Stimulated activated CD4-positive, alpha-beta T cell treated with anti-CD3 and anti-CD28 coated beads, Interleukin-15, amount 100 ng/mL, for 24 hours (primary cell): ENCODE data around the gene C1QTNF5.

Source experiments
- DNase-seq: peaks from one replicate; pipeline ENCODE4 v3.0.0-alpha.2; 2020

Gene C1QTNF5

DNA sequence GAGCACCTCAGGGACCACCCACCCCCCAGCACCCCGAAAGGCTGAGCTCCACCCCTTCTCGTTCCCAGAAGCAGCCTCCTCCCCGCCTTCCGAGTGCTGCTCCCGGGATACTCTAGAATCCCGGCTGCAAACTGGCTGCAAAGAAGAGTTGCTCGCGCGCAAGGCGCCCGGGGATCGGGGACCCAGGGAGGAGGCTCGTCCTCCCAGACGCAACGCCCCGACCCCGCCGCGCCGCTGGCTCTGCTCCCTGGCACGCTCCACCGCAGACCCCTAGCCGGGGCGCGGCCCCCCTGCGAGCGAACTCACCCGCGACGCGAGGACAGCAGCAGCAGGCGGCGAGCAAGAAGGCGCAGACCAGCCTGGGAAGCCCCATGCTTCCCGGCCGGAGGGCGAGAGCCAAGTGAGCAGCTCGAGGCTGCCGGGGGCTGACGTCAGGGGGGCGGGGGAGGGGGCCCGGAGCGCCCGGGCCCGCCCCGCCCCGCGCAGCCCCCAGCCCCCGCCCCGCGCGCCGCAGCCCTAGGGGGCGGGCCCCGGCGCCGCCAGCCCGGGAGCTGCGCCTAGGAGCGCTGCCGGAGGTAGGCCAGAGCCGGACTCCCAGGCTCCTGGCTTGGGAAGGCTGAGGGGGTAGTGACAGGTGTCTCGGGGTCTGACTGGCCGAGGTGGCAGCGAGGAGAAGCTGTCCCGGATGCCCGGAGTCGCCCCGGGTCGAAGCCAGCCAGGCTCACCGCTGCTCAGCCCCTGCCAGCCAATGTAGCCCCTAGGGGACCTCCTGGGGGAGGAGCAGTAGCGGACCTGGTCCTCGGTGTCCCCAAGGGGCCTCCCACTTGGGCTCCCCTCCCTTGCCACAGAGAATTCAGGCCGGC, 23.7 kb downstream of the C1QTNF5 start, which contains the start of gene MCAM:
MCAM (minus strand) TSS at position 402 of the 863 bp plus-strand sequence; CDS start at position 373, 29 bp downstream.
- no peak for DNase-seq

DNA sequence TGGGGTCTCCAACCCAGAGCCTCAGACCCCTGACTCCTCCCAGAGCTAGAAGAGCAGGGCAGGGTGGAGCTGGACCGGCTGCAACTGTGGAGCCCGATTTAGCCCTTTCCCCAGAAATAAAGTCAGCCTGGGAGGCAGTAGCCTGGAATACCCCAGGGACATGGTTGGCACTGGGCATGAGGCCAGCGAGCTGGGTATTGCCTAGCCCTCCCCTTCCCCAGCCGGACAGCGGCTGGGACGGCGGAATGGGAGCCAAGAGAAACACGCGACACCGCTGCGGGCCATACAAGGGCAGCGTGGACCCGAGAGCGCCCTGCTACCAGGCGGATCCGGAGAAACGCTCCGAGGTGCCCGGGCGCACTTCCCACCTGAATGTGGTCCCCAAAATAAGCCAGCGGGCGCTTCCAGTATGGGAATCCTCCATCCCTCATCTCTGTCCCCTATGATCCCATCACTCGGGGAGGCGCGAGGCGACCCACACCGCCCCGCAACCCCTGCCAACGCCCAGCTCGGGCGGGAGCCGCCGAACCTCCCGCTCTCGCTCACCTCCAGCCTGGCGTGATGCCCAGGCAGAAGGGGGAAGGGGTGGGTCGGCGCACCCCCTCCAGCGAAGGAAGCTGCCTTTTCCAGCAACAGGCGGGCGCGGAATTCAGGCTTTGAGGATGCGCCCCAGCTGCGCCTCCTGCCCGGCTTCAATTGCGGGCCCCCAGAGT, 24.5 kb downstream of the C1QTNF5 start:
- DNase-seq, result no peak

DNA sequence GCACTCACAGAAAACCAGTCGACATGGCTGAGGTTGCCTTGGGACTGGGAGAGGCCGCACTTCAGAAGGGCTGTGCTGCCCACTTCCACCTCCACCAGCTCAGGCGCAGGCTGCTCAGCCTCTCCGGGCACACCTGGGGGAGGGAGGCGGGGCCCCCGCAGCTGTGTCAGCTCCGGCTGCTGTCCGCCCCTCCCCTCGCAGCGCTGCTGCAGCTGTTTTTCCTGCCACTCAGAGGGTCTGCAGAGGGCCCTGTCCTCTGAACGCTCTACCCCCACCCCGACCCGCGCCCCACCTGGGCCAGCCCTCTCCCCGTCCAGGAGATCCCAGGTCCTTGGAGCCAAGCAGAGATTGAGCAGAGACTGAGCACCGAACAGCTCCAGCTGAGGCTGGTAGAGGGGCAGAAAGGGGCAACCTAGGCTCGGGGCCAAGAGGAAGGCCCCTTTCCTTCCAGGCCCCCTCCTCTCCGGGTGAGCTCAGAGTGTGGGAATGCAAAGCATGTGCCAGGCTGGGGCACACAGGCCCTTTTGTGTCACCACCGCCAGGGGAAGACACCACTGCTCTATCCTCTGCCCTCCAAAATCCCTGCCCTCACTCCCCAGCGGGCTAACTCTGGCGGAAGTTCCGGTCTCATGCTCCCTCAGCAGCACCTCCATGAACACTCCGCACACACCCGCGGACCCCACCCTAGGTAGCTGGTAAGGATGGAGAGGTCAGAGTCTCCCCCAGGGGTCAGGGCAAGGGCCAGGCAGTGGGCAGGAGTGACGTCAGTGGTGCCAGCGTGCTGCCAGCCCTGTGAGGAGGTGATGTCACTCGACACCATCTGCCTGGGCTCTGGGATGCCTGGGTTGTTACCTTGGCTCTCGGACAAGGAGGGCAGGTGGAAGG, 25.3 kb downstream of the C1QTNF5 start:
- peak; percentile 67 for DNase-seq

DNA sequence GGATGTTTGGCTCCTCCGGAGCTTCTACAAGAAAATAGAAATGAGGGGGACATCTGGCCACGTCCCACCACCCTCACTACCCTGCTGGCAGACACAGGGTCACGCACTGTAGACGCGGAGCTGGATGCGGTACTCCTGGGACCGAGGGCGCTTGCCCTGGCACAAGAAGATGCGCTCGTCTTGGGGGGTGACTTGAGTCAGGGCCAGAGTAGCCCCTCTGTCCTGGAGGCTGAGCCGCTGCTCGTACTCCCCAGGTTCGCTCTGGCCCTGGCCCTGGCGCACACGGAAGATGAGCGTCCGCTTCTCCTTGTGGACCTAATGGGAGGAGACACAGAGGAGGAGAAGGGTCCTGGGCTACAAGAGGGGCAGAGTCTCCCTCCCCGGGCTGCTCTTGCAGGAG, 26.0 kb downstream of the C1QTNF5 start:
- DNase-seq, result no peak

DNA sequence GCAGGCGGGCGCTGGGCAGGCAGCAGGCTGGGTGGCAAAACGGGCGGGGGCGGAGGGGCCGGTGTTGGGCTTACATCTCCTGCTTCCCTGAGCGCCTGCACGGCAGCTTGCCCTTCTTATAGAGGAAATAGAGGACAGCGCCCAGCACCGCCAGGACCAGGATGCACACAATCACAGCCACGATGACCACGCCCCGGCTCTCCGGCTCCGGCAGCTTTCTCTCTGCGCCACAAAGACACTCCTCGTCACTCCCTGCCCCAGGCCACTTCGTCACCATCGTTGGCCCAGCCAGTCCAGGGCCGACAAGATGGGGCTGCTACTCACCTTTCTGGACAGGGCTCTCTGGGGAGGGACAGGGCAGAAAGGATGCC, 30.0 kb downstream of the C1QTNF5 start:
- no peak for DNase-seq

DNA sequence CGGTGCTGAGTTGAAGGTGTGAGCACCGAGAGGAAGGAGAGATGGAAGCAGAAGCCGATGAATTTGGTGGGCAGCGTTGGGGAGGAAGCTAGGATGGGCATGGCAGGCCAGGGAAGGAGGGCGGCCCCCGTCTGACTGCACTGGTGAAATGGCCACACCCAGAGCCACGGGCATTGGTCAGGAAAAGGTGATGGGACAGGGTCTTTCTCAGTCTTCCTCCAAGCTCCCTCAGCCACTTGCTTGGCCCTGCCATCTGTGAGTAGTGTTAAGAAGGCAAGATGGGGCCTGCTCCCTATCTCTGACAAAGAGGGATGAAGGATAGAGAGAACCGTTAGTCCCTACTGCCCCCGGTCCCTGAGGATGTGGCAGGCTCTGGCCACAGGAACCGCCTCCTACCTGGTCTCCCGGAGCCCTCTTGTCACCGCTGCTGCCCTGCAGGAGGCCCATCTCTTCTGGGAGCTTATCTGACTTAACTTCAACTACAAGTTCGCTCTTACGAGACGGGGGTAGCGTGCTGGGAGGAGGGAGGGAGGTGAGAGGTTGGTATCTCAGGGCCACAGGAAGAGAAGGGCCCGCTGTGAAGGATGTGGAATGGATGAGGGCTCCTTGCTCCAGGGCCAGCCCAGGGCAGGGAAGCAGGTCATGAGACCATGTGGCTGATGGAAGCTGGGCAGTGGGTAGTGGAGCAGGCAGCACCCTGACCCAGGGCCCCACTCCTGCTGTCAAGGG, 30.6 kb downstream of the C1QTNF5 start:
- no peak for DNase-seq

DNA sequence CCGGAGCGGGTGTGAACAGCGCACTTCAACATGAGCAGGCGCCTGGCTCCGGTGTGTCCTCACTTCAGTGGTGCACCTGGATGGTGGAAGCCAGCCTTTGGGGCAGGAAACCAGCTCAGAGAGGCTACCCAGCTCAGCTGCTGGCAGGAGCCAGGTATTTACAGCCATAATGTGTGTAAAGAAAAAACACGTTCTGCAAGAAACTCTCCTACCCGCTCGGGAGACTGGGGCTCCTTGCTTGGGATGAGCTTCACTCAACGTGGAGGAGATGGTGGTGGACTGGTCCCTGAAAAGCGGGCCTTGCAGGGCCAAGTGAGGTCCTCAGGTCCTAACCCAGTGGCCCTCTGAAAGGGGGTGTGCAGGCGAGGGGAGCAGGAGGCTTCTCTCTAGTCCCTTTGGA, 31.3 kb downstream of the C1QTNF5 start:
- no peak for DNase-seq

DNA sequence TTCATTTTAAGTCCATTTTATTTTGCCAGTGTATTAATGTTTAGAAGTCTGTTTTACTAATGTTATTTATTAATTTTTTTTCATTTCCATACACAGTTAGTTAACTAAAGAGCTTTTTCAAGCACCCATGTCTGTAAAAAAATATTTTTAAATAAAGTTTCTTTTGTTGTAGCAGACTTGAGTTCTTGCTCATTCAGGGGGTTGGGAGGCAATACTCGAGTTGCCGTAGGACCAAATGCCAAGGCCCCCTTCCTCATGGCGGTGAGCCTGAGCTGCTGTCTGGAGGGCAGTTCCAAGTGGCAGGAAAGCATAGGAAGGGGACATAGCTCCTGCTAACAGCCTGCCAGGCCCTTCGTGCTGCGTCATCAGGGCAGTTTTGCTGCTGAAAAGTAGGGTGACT, 32.7 kb downstream of the C1QTNF5 start:
- no peak for DNase-seq

DNA sequence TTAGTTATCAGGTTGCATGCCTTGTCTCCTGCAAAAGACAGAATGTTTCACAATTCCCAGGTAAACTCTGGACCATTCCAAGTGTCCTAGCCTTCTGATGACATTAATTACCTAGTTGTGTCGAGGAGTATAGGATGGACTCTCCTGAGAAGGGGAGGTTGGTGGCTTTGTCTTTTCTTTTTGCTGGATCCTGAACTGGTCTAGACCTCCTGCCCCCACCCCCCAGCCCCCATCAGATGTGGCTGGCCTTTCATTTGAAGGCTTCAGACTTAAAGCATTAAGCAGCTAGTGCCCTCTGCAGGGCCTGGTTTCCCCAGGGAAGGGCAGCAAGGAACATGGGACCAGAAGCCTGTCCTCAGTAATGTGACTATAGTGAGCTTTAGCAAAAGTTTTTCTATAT, 33.5 kb downstream of the C1QTNF5 start:
- no peak for DNase-seq

DNA sequence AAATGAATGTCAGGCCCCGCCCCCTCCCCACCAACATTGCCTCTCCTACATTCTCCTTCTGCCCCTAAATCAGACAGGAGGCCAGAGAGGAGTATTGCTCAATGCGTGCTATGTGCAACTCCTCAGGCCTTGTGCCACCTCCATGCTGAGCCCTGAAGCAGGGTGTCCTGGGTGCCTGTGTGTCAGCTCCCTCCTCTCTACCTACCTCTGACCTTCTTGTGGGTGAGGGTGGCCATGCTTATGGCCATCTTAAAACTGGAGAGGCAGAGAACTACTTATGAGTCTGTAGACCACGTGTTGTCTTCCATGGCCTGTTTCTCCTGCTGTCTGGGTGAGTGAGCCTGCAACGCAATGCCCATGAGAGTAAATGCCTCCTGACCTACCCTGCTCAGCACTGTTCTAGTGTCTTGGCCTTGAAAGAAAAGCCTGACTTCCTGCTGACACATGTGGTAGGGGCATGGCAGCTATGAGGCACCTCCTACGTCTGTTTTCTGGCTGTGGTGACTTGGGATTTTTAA, 34.3 kb downstream of the C1QTNF5 start:
- peak; percentile 42 for DNase-seq

DNA sequence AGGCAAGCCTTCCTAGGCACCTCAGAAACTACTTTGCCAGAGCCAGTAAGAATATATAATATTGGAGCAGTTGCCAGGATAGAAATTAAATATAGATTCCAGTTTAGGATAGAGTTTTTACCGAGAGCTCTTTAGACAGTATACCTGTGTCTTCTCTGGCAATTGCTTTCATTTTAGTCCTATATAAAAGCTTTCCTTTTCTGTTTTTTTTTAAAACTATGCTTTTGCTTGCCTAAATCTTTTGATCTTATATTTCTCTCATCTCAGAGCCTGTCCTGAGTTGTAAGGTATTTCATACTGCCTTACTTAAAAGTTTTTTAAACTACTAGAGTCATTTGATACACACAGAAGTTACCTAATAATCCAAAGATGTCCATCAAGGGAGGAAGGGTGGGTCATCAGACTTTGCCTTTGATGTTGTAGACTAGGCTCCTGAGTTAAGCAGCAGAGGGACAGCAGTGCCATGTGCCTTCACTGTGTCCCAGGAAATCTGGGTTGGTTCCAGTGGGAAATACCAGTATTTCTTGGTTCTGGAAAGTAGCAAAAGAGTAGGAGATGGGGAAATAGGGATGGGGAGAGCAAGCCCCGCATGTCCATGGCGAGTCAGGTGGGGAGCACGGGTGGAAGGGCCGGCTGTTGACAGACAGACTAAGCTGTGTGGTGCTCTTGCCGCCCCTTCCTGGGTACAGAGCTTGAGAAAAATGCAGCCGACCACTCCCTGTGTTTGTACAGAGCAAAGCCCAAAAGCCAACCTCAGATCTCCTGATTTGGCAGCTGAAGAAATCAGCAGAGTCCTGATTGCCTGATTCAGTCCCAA, 34.9 kb downstream of the C1QTNF5 start:
- no peak for DNase-seq

DNA sequence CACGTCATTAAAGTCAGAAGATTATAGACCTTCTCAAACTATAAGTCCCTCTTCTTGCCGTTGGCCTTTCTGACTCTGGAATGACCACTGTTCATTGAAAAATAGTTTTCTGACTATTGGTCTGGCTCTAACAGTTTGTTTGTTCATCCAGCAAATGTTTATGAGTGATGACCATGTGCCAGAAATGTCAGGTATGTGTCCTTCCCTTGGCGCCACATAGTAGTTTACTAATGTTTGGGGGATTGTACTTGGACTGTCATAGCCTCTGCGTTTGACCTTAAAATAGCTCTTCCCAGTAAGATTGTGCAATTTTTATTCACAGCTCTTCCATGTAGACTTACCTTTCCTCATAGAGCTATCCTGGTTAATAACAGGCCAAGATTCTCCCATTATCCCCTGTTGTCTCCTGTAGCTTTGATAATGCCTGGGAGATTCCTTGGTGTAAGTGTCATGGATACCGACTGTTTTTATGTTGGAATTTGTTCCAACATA, 37.4 kb downstream of the C1QTNF5 start:
- DNase-seq, result no peak

DNA sequence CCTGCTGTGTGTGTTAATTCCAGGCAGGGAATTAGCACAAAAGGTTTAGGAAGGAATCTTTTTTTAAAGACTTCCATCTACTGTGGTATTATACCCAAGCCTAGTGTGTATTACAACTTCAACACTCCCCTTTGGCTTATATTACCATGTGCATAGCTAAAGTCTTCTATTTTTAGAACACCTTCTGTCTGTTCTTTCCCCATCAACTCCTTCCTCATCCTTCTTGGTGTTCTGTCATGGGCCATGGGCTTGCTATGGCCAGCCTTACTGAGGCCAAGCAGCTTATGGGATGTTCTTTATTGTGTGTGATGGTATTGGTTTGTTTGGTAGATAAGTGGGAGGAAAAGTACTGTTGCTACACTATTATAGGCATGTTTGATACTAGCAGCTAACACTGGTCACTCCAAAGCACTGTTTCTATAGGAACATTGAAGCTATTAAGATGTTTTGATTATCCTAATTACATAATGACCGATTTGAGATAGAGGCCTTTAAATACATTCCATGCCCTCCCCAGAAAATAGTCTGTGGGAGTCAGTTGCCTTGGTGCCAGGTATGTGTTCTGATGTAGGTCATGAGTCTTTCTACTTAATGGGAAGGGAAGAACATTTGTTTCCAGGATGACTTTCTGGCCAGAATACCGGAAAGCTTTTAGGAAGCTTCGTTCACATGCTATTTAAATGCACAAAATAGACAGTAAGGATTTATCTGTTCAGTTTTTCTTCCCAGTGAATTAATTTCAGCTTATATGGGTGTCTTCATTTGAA, 40.3 kb downstream of the C1QTNF5 start:
- DNase-seq, result no peak

DNA sequence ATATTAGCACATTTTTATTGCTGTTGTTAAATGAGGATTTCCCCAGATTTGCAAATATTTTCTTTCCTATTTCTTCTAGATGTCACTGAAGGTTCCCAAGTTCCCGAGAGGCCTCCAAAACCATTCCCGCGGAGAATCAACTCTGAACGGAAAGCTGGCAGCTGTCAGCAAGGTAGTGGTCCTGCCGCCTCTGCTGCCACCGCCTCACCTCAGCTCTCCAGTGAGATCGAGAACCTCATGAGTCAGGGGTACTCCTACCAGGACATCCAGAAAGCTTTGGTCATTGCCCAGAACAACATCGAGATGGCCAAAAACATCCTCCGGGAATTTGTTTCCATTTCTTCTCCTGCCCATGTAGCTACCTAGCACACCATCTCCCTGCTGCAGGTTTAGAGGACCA, 41.3 kb downstream of the C1QTNF5 start:
- DNase-seq, result no peak

DNA sequence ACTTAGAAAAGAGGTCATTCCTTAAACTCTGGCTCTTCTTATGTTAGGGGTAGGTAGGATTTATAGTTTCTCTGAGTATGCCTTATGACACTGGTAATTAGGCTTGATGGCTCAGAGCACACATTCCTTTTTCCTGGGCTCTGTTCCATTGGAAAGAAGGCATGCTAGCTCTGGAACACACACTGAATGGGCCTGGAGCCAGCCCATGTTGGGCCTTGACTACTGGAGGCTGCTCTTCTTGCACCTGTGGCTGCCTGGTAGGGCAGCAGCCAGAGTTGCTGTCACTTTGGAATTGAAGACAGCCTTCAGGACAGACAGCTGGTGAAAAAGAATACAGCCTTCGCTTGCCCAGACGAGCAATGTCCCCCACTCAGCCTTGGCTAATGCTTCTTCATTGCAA, 42.0 kb downstream of the C1QTNF5 start:
- no peak for DNase-seq

DNA sequence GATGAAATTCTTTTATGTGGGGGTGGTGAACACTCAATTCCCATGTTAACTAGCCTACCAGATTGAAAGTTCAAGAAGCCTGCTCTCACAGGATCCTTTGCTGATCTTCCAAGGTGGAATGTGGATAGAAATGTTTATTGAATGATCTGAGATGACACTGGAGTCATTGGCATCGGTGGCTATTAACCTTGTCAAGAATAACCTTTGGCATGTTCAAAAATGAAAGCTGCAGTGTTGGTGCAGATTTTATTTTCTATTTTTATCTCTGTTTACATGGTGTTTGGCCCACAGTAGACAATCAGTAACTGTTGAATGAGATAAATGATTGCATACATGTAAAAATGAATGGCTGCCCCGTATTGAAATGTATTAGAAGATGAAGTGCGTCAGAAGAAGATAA, 42.7 kb downstream of the C1QTNF5 start:
- DNase-seq, result no peak

DNA sequence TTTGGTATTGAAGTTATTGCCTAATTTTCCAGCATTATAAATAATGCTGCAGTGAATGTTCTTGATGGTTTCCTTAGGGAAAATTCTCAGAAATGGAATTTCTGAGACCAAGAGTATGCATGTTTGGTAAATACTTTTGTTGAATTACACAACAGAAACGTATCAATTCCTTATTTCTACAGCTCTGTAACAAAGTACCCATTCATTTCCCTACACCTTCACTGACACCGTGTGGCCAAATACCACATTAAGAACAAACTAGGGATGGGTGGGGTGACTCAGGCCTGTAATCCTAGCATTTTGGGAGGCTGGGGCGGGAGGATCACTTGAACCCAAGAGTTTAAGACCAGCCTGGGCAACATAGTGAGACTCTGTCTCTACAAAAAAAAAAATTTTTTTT, 45.5 kb downstream of the C1QTNF5 start:
- no peak for DNase-seq

DNA sequence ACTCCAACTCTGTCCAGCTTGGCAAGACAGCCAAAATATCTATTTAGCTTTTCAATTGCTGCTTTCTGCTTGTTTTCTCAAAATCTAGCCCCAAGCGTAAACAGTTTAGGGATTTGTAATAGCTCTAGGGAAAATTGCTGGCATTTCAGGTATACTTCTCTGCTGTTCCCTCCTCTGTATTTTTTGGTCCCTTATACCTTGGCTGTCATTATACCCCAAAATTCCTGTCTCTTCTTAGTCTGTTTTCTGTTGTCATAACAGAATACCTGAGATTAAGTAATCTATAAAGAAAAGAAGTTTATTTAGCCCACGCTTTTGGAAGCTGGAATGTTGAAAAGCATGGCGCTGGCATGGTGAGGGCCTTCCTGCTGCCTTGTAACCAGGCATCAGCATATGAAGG, 47.2 kb downstream of the C1QTNF5 start:
- DNase-seq, result no peak

DNA sequence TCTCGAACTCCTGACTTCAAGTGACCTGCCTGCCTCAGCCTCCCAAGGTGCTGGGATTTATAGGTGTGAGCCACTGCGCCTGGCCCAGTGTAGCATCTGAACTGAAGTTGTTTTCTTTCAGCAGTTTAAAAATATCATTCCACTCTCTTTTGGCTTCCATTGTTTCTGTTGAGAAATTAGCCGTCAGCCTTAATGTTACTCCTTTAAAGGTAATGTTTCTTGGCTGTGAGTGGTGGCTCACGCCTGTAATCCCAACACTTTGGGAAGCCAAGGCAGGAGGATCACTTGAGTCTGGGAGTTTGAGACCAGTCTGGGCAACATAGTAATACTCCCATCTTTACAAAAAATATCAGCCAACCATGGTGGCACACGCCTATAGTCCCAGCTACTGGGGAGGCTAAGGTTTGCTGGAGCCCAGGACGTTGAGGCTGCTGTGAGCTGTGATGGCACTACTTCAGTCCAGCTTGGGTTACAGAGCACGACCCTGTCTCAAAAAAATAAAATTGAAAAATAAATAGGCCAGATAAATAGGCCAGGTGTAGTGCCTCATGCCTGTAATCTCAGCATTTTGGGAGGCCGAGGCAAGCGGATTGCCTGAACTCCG, 49.7 kb downstream of the C1QTNF5 start:
- no peak for DNase-seq
